ENCODE data around the gene CSGALNACT2. TPM values are rescaled to one million over a fixed set of nuclear protein-coding genes. Genes with fewer than 3 reads are reported as not detected.

CSGALNACT2 gene
- total RNA-seq (10 to 100 TPM; 47.3 to 57.5 (median 52.3) TPM), polyA plus RNA-seq (10 to 100 TPM; 19.0 to 23.0 TPM), total RNA-seq (94.2 reads per million, percentile 83 among the genes with 10 or more reads in this experiment)

DNA sequence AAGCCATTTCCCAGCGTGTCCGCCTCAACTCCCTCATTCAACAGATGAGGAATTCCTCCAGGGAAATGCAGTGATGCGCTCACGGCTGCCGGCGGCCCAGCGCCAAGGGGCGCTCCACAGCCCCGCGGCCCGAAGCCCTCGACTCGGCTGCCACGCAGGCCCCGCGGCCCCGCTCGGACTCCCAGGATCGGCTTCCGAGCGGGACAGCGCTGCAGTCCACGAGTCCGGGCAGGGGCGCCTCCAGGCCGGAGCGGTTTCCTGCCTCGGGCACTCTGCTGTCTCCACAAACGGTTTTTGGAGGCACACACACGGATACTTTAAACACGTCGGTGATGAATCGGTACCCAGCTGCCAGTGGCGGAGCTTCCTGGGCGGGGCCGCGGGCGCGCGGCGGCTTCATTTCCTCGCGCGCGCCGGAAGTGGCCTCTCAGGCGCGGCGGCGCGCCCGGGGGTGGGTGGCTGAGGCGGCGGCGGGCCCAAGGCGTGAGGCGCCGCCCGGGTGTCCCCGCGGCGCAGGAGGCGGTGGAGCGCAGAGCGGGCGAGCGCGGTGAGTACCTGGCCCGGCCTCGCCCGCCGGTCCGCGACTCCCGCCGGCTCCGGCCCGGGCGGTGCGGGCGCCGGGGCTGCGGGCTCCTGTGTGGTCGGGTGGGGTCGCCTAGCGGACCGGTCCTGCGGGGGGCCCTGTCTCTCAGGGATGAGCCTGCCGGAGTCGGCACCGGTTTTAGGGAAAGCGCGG is at the start of gene CSGALNACT2:
CSGALNACT2 (plus strand) TSS at position 425 of the 736 bp plus-strand sequence. CDS start 16,705 bp downstream, outside the sequence.
- H3K4me1 ChIP-seq (ENCODE audit: control insufficient read depth in 2 of 2, insufficient read depth in 2 of 2, low read length in 2 of 2), result peaks cover 24 to 25% of the 10 kb centered on the region in 2 donors
- H3K27me3 ChIP-seq (ENCODE audit: control insufficient read depth in 2 of 2, insufficient read depth in 2 of 2, low read length in 2 of 2), result no peaks in the 10 kb centered on the region
- H3K9me3 ChIP-seq (ENCODE audit: control insufficient read depth in 2 of 3, low read length in 3 of 3), result no peaks in the 10 kb centered on the region
- H3K4me3 Mint-ChIP-seq, result peak within 1 kb of the TSS; percentile 93 to 100 (median 98)
- DNase-seq (peak; percentile 82 to 92 (median 89)), ATAC-seq (peak; percentile 86)
- H3K4me1 Mint-ChIP-seq, result peaks cover 40 to 70% (median 57%) of the 10 kb centered on the region in 7 donors
- ChIA-PET POLR2A (interaction anchor here (0.6 to 4.4 kb wide), 20 partner anchors 10 to 511 kb away, joined by 3 to 46 read pairs (median 4); partner anchors contain the start of genes HNRNPF and ZNF32), CTCF (interaction anchor here (0.8 to 2.3 kb wide), 2 partner anchors 16 to 66 kb away, joined by 4 to 7 read pairs; no protein-coding TSS in a partner anchor)
- peak within 1 kb of the TSS; percentile 95 to 100 (median 99) for H3K27ac Mint-ChIP-seq
- H3K36me3 Mint-ChIP-seq, result peaks cover 0 to 25% (median 4%) of the 10 kb centered on the region in 5 donors
- intact Hi-C loops (cut with micrococcal nuclease), result loop anchor here (1.0 to 10.0 kb wide), 20 partner anchors 9 to 585 kb away; partner anchors contain the start of genes HNRNPF (in 2 of the 2), ZNF32 (in 2 of the 2), ZNF33B (in 2 of the 2) and BMS1 (in 1 of the 2)
- no peaks in the 10 kb centered on the region for H3K9me3 Mint-ChIP-seq
- peak within 1 kb of the TSS; percentile 83 for H3K4me3 ChIP-seq (ENCODE audit: low read length)
- peaks cover 0 to 2% (median 0%) of the 10 kb centered on the region in 5 donors for H3K27me3 Mint-ChIP-seq
- H3K36me3 ChIP-seq (ENCODE audit: control insufficient read depth in 2 of 3, insufficient read depth in 3 of 3, low read length in 3 of 3), result peaks cover 0 to 3% (median 0%) of the 10 kb centered on the region in 3 experiments
- H3K27ac ChIP-seq (ENCODE audit: low read depth, low read length), result peak within 1 kb of the TSS; percentile 93

DNA sequence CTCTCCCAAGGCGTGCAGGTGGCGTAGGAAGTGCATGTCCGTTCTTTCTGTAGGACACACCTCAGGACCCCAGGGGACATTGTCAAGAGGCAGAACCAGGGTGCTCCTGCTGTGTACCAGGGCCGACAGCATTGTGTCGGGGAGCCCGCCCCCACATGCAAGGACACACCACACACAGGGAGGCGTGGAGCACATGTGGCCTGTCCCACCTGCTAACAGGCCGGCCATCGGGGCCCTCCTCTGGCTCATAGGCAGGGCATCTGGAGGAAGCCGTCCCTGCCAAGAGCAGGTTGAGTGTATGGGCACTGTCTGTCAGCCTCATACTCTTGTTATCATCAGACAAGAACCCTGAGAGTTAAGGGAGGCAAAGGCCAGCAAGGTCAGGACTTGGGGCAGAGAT is 48.7 kb upstream of the CSGALNACT2 start:
- no peak for DNase-seq
- no peak overlapping the region for H3K27ac Mint-ChIP-seq
- Histone ChIP-seq H3K27ac (ENCODE audit: low read depth, low read length) (no peak overlapping the region), H3K9me3 (ENCODE audit: control insufficient read depth in 2 of 3, low read length in 3 of 3) (no peaks in the 10 kb centered on the region), H3K27me3 (ENCODE audit: control insufficient read depth in 2 of 2, insufficient read depth in 2 of 2, low read length in 2 of 2) (no peaks in the 10 kb centered on the region), H3K36me3 (ENCODE audit: control insufficient read depth in 2 of 3, insufficient read depth in 3 of 3, low read length in 3 of 3) (no peaks in the 10 kb centered on the region), H3K4me3 (ENCODE audit: low read length) (no peak overlapping the region), H3K4me1 (ENCODE audit: control insufficient read depth in 2 of 2, insufficient read depth in 2 of 2, low read length in 2 of 2) (no peaks in the 10 kb centered on the region)
- CTCF ChIA-PET, result no interaction called here
- H3K9me3 Mint-ChIP-seq, result peaks cover 0 to 4% (median 0%) of the 10 kb centered on the region in 11 donors
- H3K27me3 Mint-ChIP-seq, result peaks cover 0 to 26% (median 16%) of the 10 kb centered on the region in 5 donors
- no peak overlapping the region for H3K4me3 Mint-ChIP-seq
- intact Hi-C loops (cut with micrococcal nuclease), result no loop called here
- H3K4me1 Mint-ChIP-seq, result peaks cover 0 to 5% (median 0%) of the 10 kb centered on the region in 7 donors
- POLR2A ChIA-PET, result no interaction called here
- ATAC-seq, result no peak
- H3K36me3 Mint-ChIP-seq, result no peaks in the 10 kb centered on the region

GRCh38 chr10:43090188-43090587 is 48.1 kb upstream of the CSGALNACT2 start:
- intact Hi-C loops (cut with micrococcal nuclease), result no loop called here
- H3K4me3 ChIP-seq (ENCODE audit: low read length), result no peak overlapping the region
- H3K9me3 Mint-ChIP-seq, result peaks cover 0 to 4% (median 0%) of the 10 kb centered on the region in 11 donors
- POLR2A ChIA-PET, result no interaction called here
- DNase-seq (no peak), ATAC-seq (no peak)
- H3K27me3 Mint-ChIP-seq, result peaks cover 0 to 26% (median 19%) of the 10 kb centered on the region in 5 donors
- no peak overlapping the region for H3K4me3 Mint-ChIP-seq
- H3K4me1 Mint-ChIP-seq, result peaks cover 0 to 5% (median 0%) of the 10 kb centered on the region in 7 donors
- no peaks in the 10 kb centered on the region for H3K27me3 ChIP-seq (ENCODE audit: control insufficient read depth in 2 of 2, insufficient read depth in 2 of 2, low read length in 2 of 2)
- CTCF ChIA-PET, result no interaction called here
- H3K27ac ChIP-seq (ENCODE audit: low read depth, low read length), result no peak overlapping the region
- no peaks in the 10 kb centered on the region for H3K36me3 ChIP-seq (ENCODE audit: control insufficient read depth in 2 of 3, insufficient read depth in 3 of 3, low read length in 3 of 3)
- no peaks in the 10 kb centered on the region for H3K9me3 ChIP-seq (ENCODE audit: control insufficient read depth in 2 of 3, low read length in 3 of 3)
- H3K36me3 Mint-ChIP-seq, result no peaks in the 10 kb centered on the region
- no peak overlapping the region for H3K27ac Mint-ChIP-seq
- no peaks in the 10 kb centered on the region for H3K4me1 ChIP-seq (ENCODE audit: control insufficient read depth in 2 of 2, insufficient read depth in 2 of 2, low read length in 2 of 2)

- H3K27ac Mint-ChIP-seq, result no peak overlapping the region
- DNase-seq (no peak), ATAC-seq (no peak)
- ChIA-PET CTCF (no interaction called here), POLR2A (no interaction called here)
- H3K4me3 Mint-ChIP-seq, result no peak overlapping the region
- Histone ChIP-seq H3K4me1 (ENCODE audit: control insufficient read depth in 2 of 2, insufficient read depth in 2 of 2, low read length in 2 of 2) (no peaks in the 10 kb centered on the region), H3K4me3 (ENCODE audit: low read length) (no peak overlapping the region), H3K27me3 (ENCODE audit: control insufficient read depth in 2 of 2, insufficient read depth in 2 of 2, low read length in 2 of 2) (no peaks in the 10 kb centered on the region), H3K27ac (ENCODE audit: low read depth, low read length) (no peak overlapping the region), H3K36me3 (ENCODE audit: control insufficient read depth in 2 of 3, insufficient read depth in 3 of 3, low read length in 3 of 3) (no peaks in the 10 kb centered on the region), H3K9me3 (ENCODE audit: control insufficient read depth in 2 of 3, low read length in 3 of 3) (no peaks in the 10 kb centered on the region)
- H3K36me3 Mint-ChIP-seq, result no peaks in the 10 kb centered on the region
- peaks cover 0 to 5% (median 0%) of the 10 kb centered on the region in 7 donors for H3K4me1 Mint-ChIP-seq
- H3K27me3 Mint-ChIP-seq, result peaks cover 0 to 26% (median 19%) of the 10 kb centered on the region in 5 donors
- peaks cover 0 to 4% (median 0%) of the 10 kb centered on the region in 11 donors for H3K9me3 Mint-ChIP-seq
- intact Hi-C loops (cut with micrococcal nuclease), result no loop called here
These were observed 47.6 kb upstream of the CSGALNACT2 start for GRCh38 chr10:43090664-43091063.

- CTCF ChIA-PET, result no interaction called here
- peak; percentile 50 for ATAC-seq
- H3K36me3 ChIP-seq (ENCODE audit: control insufficient read depth in 2 of 3, insufficient read depth in 3 of 3, low read length in 3 of 3), result no peaks in the 10 kb centered on the region
- no peak overlapping the region for H3K4me3 ChIP-seq (ENCODE audit: low read length)
- Mint-ChIP-seq H3K4me3 (no peak overlapping the region), H3K9me3 (peaks cover 0 to 4% (median 0%) of the 10 kb centered on the region in 11 donors), H3K36me3 (no peaks in the 10 kb centered on the region), H3K27ac (no peak overlapping the region), H3K27me3 (peaks cover 0 to 26% (median 19%) of the 10 kb centered on the region in 5 donors), H3K4me1 (peaks cover 0 to 5% (median 0%) of the 10 kb centered on the region in 7 donors)
- intact Hi-C loops (cut with micrococcal nuclease), result no loop called here
- no peak for DNase-seq
- H3K4me1 ChIP-seq (ENCODE audit: control insufficient read depth in 2 of 2, insufficient read depth in 2 of 2, low read length in 2 of 2), result no peaks in the 10 kb centered on the region
- H3K27ac ChIP-seq (ENCODE audit: low read depth, low read length), result no peak overlapping the region
- POLR2A ChIA-PET, result no interaction called here
- no peaks in the 10 kb centered on the region for H3K9me3 ChIP-seq (ENCODE audit: control insufficient read depth in 2 of 3, low read length in 3 of 3)
- H3K27me3 ChIP-seq (ENCODE audit: control insufficient read depth in 2 of 2, insufficient read depth in 2 of 2, low read length in 2 of 2), result no peaks in the 10 kb centered on the region
These were observed 46.4 kb upstream of the CSGALNACT2 start for GRCh38 chr10:43091846-43092245.

GRCh38 chr10:43093423-43094076 is 44.7 kb upstream of the CSGALNACT2 start:
- Histone ChIP-seq H3K9me3 (ENCODE audit: control insufficient read depth in 2 of 3, low read length in 3 of 3) (no peaks in the 10 kb centered on the region), H3K27me3 (ENCODE audit: control insufficient read depth in 2 of 2, insufficient read depth in 2 of 2, low read length in 2 of 2) (no peaks in the 10 kb centered on the region), H3K4me1 (ENCODE audit: control insufficient read depth in 2 of 2, insufficient read depth in 2 of 2, low read length in 2 of 2) (no peaks in the 10 kb centered on the region), H3K36me3 (ENCODE audit: control insufficient read depth in 2 of 3, insufficient read depth in 3 of 3, low read length in 3 of 3) (no peaks in the 10 kb centered on the region), H3K4me3 (ENCODE audit: low read length) (no peak overlapping the region), H3K27ac (ENCODE audit: low read depth, low read length) (no peak overlapping the region)
- Mint-ChIP-seq H3K36me3 (no peaks in the 10 kb centered on the region), H3K27ac (no peak overlapping the region), H3K4me3 (no peak overlapping the region), H3K27me3 (peaks cover 0 to 22% (median 19%) of the 10 kb centered on the region in 5 donors), H3K4me1 (peaks cover 0 to 5% (median 0%) of the 10 kb centered on the region in 7 donors), H3K9me3 (no peaks in the 10 kb centered on the region)
- no peak for DNase-seq
- intact Hi-C loops (cut with micrococcal nuclease), result no loop called here
- ChIA-PET POLR2A (no interaction called here), CTCF (no interaction called here)
- no peak for ATAC-seq
